MCF 10A (cell line): ENCODE data around the gene FGF23. TPM values are rescaled to one million over a fixed set of nuclear protein-coding genes. Genes with fewer than 3 reads are reported as not detected.

ENCODE experiments used
- Bru-seq: library from RNA; stranded (reverse); fragments of 400-500 nt; gene quantifications from one replicate; lab custom pipeline; 2021; lab: Mats Ljungman, UMichigan
- BruChase-seq, 2 experiments: library from RNA; stranded (reverse); fragments of 400-500 nt; gene quantifications; one replicate each; lab custom pipeline; 2021; lab: Mats Ljungman, UMichigan
- BruUV-seq: library from RNA; stranded (reverse); fragments of 400-500 nt; replicated peaks from 2 replicates; lab custom pipeline; 2021; lab: Mats Ljungman, UMichigan
- CTCF ChIA-PET: fragments of 300-600 bp; sonication (Branson Sonifier 250); formaldehyde crosslinking; extraction: SDS; loops from one replicate; lab custom pipeline; 2021; ENCODE audit warnings: antibody characterized with exemption, inconsistent platforms; lab: Yijun Ruan, JAX
- POLR2A ChIA-PET: fragments of 300-600, 350-650 bp; sonication (Branson Sonifier 250); formaldehyde crosslinking; extraction: SDS; loops from one replicate; lab custom pipeline; 2020; ENCODE audit warnings: antibody characterized with exemption, inconsistent platforms; lab: Yijun Ruan, JAX
- DNase-seq: peaks from one replicate; pipeline ENCODE4 v3.0.0-alpha.2; 2018; ENCODE audit not compliant: unreplicated experiment
- H3K27ac Mint-ChIP-seq: one replicate; pipeline ENCODE4 v1.8.0; 2022; ENCODE audit warnings: mild to moderate bottlenecking, low read depth, mixed read lengths; ENCODE audit not compliant: unreplicated experiment
- H3K27me3 Mint-ChIP-seq: one replicate; pipeline ENCODE4 v1.8.0; 2022; ENCODE audit warnings: mixed read lengths; ENCODE audit not compliant: insufficient read depth, unreplicated experiment
- H3K36me3 Mint-ChIP-seq: one replicate; pipeline ENCODE4 v1.8.0; 2022; ENCODE audit warnings: mild to moderate bottlenecking, moderate library complexity, mixed read lengths; ENCODE audit not compliant: insufficient read depth, unreplicated experiment
- H3K4me1 Mint-ChIP-seq: one replicate; pipeline ENCODE4 v1.8.0; 2022; ENCODE audit warnings: mixed read lengths; ENCODE audit not compliant: insufficient read depth, unreplicated experiment
- H3K4me3 Mint-ChIP-seq: one replicate; pipeline ENCODE4 v1.8.0; 2022; ENCODE audit warnings: mild to moderate bottlenecking, moderate library complexity, mixed read lengths; ENCODE audit not compliant: unreplicated experiment
- H3K9me3 Mint-ChIP-seq: one replicate; pipeline ENCODE4 v1.8.0; 2022; ENCODE audit warnings: mixed read lengths; ENCODE audit not compliant: unreplicated experiment
- intact Hi-C: fragments of 100-400 bp; cut with micrococcal nuclease; formaldehyde crosslinking; loops from 2 replicates; pipeline ENCODE4 v1.14.1; 2022
- long read RNA-seq: library from polyadenylated mRNA; stranded (forward); transcript quantifications from one replicate; pipeline ENCODE4 v2.0.0, GENCODE V29; 2022
- total RNA-seq: library from RNA; stranded (reverse); gene quantifications from 2 replicates; pipeline ENCODE4 v1.2.3, GENCODE V29; 2022
- TF ChIP-seq, protein P1 (sequence below): fragments of 200-600 bp; IDR thresholded peaks from one replicate; pipeline ENCODE4 v1.8.0; 2022; ENCODE audit warnings: antibody characterized with exemption, mild to moderate bottlenecking; ENCODE audit not compliant: unreplicated experiment

The FGF23 gene
- total RNA-seq = not detected in 2 replicates
- Bru-seq, nascent RNA = not detected
- not detected for BruChase-seq, experiment 1, labeled RNA remaining after a 6-hour chase
- not detected for BruChase-seq, experiment 2, labeled RNA remaining after a 2-hour chase
- long read RNA-seq = 0 reads

DNA sequence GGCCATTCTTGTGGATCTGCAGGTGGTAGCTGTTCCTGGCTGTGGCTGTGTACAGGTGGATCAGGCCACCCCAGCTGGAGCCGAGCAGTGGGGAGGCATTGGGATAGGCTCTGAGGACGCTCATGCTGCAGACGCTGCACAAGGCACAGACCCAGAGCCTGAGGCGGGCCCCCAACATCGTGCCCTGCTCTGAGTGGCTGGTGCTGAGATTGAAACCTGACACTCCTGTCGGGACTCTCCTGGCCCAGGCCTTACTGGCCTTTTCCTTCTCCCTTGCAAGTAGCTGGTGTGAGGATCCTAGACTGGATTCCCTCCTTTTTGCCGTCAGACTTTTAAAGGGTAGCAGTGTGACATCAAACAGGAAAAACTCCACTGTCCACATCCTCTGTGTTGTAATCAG lies at the start of gene FGF23:
TSS of gene FGF23 (minus strand) at position 308 of the 400 bp plus-strand sequence. CDS start at position 178, 130 bp downstream.
- peak; percentile 64 for DNase-seq
- Mint-ChIP-seq H3K4me1 (no peaks in the 10 kb centered on the region), H3K27ac (no peak within 1 kb of the TSS), H3K4me3 (no peak within 1 kb of the TSS), H3K27me3 (peaks cover 34% of the 10 kb centered on the region), H3K9me3 (no peaks in the 10 kb centered on the region), H3K36me3 (no peaks in the 10 kb centered on the region)
- ChIA-PET CTCF (interaction anchor here (0.6 to 1.5 kb wide), 6 partner anchors 14 to 119 kb away, joined by 3 to 6 read pairs (median 4); no protein-coding TSS in a partner anchor), POLR2A (no interaction called here)
- TF ChIP-seq, protein P1, sequence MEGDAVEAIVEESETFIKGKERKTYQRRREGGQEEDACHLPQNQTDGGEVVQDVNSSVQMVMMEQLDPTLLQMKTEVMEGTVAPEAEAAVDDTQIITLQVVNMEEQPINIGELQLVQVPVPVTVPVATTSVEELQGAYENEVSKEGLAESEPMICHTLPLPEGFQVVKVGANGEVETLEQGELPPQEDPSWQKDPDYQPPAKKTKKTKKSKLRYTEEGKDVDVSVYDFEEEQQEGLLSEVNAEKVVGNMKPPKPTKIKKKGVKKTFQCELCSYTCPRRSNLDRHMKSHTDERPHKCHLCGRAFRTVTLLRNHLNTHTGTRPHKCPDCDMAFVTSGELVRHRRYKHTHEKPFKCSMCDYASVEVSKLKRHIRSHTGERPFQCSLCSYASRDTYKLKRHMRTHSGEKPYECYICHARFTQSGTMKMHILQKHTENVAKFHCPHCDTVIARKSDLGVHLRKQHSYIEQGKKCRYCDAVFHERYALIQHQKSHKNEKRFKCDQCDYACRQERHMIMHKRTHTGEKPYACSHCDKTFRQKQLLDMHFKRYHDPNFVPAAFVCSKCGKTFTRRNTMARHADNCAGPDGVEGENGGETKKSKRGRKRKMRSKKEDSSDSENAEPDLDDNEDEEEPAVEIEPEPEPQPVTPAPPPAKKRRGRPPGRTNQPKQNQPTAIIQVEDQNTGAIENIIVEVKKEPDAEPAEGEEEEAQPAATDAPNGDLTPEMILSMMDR = no peak
- BruUV-seq = no TSS peak
- intact Hi-C loops = no loop called here

DNA sequence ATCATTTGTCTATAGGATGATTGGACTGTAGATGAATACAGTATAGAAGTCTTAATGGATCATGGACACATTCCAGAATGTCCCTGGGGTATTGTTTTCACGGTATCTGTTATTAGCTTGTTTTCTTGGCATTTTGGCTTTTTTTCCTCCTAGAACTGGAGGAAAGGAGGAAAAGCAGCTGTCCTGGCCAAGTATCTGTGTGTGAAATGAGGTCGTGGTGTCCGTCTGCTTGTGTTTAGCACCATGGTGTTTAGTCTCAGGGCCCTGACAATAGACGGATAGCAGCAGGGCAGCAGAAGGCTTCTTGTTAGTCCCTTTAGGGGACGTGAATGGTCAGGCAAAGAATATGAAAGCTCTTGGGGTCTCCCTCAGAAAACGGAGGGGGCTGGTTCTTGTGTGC lies 44.9 kb upstream of the FGF23 start:
- no peaks in the 10 kb centered on the region for H3K9me3 Mint-ChIP-seq

DNA sequence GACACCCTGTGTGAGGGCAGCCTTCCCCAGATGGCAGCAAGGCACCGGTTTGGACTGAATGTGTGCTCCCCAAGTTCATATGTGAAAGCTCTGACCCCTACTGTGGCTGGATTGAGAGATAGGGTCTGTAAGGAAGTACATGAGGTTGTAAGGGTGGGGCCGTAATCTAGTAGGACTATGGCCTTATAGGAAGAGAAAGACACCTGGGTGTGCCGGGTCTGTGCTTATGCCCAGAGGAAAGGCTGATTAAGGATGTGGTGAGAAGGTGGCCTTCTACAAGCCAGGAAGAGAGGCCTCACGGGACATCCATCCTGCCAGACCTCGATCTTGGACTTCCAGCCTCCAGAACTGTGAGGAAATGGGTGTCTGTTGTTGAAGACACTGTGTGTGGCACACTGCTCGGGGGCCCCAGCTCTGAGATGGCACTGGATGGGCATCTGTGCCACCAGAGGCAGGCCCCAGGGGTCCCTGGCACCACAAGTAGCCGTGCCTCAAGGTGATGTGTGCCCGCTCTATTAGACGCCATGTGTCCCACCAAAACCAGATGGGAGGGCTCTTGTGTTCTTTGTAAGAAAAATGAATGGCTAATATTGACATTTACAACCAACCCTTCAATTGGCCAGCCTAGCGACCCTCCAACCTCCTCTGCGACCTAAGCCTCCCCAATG lies 44.1 kb upstream of the FGF23 start:
- H3K27ac Mint-ChIP-seq = no peak overlapping the region
- DNase-seq = no peak
- no peak overlapping the region for H3K4me3 Mint-ChIP-seq
- H3K36me3 Mint-ChIP-seq = no peaks in the 10 kb centered on the region
- BruUV-seq = no TSS peak
- H3K27me3 Mint-ChIP-seq = peaks cover 8% of the 10 kb centered on the region
- intact Hi-C loops = loop anchor here (5.0 kb wide), 1 partner anchor 116 kb away; no protein-coding TSS in a partner anchor
- POLR2A ChIA-PET = interaction anchor here (0.6 kb wide), 1 partner anchor 62 kb away, joined by 4 read pairs; no protein-coding TSS in a partner anchor
- H3K4me1 Mint-ChIP-seq = peaks cover 5% of the 10 kb centered on the region
- TF ChIP-seq, protein P1 = no peak
- CTCF ChIA-PET = interaction anchor here (0.7 to 5.1 kb wide), 4 partner anchors 8 to 102 kb away, joined by 3 to 73 read pairs (median 16); no protein-coding TSS in a partner anchor
- H3K9me3 Mint-ChIP-seq = no peaks in the 10 kb centered on the region

More for the DNA sequence above, 44.9 kb upstream of the FGF23 start:
- DNase-seq = no peak
- CTCF ChIA-PET = interaction anchor here (0.7 to 5.1 kb wide), 2 partner anchors 9 to 101 kb away, joined by 3 to 73 read pairs; no protein-coding TSS in a partner anchor
- Mint-ChIP-seq H3K27me3 (peaks cover 7% of the 10 kb centered on the region), H3K4me3 (no peak overlapping the region), H3K36me3 (no peaks in the 10 kb centered on the region), H3K4me1 (no peaks in the 10 kb centered on the region), H3K27ac (no peak overlapping the region)
- intact Hi-C loops = loop anchor here (5.0 kb wide), 1 partner anchor 117 kb away; no protein-coding TSS in a partner anchor
- no TSS peak for BruUV-seq
- POLR2A ChIA-PET = no interaction called here
- TF ChIP-seq, protein P1 = no peak

DNA sequence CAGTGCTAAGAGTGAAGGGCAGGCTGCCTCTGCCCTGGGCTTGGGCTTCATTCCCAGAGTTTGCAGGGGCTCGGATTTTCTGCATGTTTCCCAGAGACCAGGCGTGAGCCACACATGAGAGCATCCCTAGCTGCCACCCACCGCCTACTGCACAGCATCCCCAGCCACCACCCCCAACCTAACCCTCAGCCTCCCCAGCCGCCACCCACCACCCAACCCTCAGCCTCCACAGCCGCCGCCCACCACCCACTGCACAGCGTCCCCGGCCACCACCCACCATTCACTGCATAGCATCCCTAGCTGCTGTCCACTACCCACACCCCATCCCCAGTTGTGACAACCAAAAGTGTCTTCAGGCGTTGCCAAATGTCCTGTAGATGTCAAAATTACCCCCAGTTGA lies 43.5 kb upstream of the FGF23 start:
- CTCF ChIA-PET = interaction anchor here (0.7 to 5.1 kb wide), 8 partner anchors 8 to 103 kb away, joined by 3 to 73 read pairs (median 8); no protein-coding TSS in a partner anchor
- no peaks in the 10 kb centered on the region for H3K9me3 Mint-ChIP-seq
- H3K4me3 Mint-ChIP-seq = no peak overlapping the region
- H3K27me3 Mint-ChIP-seq = peaks cover 12% of the 10 kb centered on the region
- TF ChIP-seq, protein P1 = no peak
- no peak for DNase-seq
- POLR2A ChIA-PET = interaction anchor here (0.6 kb wide), 1 partner anchor 63 kb away, joined by 4 read pairs; no protein-coding TSS in a partner anchor
- H3K36me3 Mint-ChIP-seq = no peaks in the 10 kb centered on the region
- intact Hi-C loops = loop anchor here (5.0 kb wide), 1 partner anchor 116 kb away; no protein-coding TSS in a partner anchor
- H3K4me1 Mint-ChIP-seq = peaks cover 5% of the 10 kb centered on the region
- H3K27ac Mint-ChIP-seq = no peak overlapping the region
- BruUV-seq = no TSS peak
